HepG2 (cell line): ENCODE results near the gene EGR4. TPM values are rescaled to one million over a fixed set of nuclear protein-coding genes. Genes with fewer than 3 reads are reported as not detected.
A peak's percentile ranks its signal among the peaks of the same experiment; 100 is the strongest.

Experiments used
- ATAC-seq: fragments of 200-7000 bp; cut with Tn5 transposase; 3 replicates; pipeline ENCODE4 v1.9.1; 2020; ENCODE audit warnings: mild to moderate bottlenecking, moderate library complexity
- BruUV-seq: library from RNA; stranded (reverse); fragments of 400-500 nt; replicated peaks from 2 replicates; lab custom pipeline; 2021; lab: Mats Ljungman, UMichigan
- CTCF ChIA-PET: fragments of 300-600 bp; formaldehyde crosslinking; extraction: SDS; loops from one replicate; lab custom pipeline; 2021; ENCODE audit warnings: low total read pairs, inconsistent platforms, low intra/inter-chr PET ratio; lab: Yijun Ruan, JAX
- POLR2A ChIA-PET: fragments of 350-600 bp; sonication (Branson Sonifier 250); formaldehyde crosslinking; loops from one replicate; lab custom pipeline; 2020; ENCODE audit warnings: antibody characterized with exemption, inconsistent platforms; lab: Yijun Ruan, JAX
- DNase-seq: peaks from one replicate; pipeline ENCODE4 v3.0.0-alpha.2; 2015; ENCODE audit warnings: low spot score
- FAIRE-seq: peaks from 3 replicates; lab custom pipeline; 2011; peaks lifted over from hg19 to GRCh38; lab: Jason Lieb, UNC
- H2AFZ ChIP-seq: one replicate; pipeline ENCODE4 v1.6.1; 2011; ENCODE audit warnings: low read length, inconsistent platforms
- H3K27ac ChIP-seq: fragments of 300-600 bp; 3 replicates; pipeline ENCODE4 v1.8.0; 2011; ENCODE audit warnings: mixed run types, mild to moderate bottlenecking, mixed read lengths, low read length, inconsistent platforms; ENCODE audit not compliant: insufficient read depth; ENCODE audit errors: extremely low read length
- H3K27me3 ChIP-seq, 2 experiments: fragments of 200-600 bp in 1 of 2; 2 replicates in 1 of 2; 3 replicates in 1 of 2; pipeline versions ENCODE4 v1.6.0 to v1.8.0; 2011; ENCODE audit warnings: low read length in 2 of 2, mild to moderate bottlenecking in 2 of 2, moderate library complexity in 2 of 2, inconsistent platforms in 1 of 2; ENCODE audit not compliant: insufficient read depth in 2 of 2, control insufficient read depth in 1 of 2
- H3K36me3 ChIP-seq, 2 experiments: fragments of 200-600 bp in 1 of 2; replicated peaks in 1 of 2; 2 replicates in 1 of 2; 3 replicates in 1 of 2; pipeline versions ENCODE4 v1.5.1 to v1.8.0; 2011; ENCODE audit warnings: low read length in 2 of 2, inconsistent platforms in 1 of 2; ENCODE audit not compliant: insufficient read depth in 2 of 2, control insufficient read depth in 1 of 2
- H3K4me1 ChIP-seq: 2 replicates; pipeline ENCODE4 v1.5.1; 2012; ENCODE audit warnings: low read length, inconsistent platforms; ENCODE audit not compliant: insufficient read depth
- H3K4me2 ChIP-seq: 2 replicates; pipeline ENCODE4 v1.6.0; 2011; ENCODE audit warnings: low read depth, low read length, inconsistent platforms
- H3K4me3 ChIP-seq, 3 experiments: fragments of 200-600 bp in 1 of 3; sonication (generic), shearing (Covaris generic) in 1 of 3; replicated peaks in 1 of 3; 2 replicates each; pipeline ENCODE4 v1.5.1; 2011 to 2016; ENCODE audit warnings: low read length in 3 of 3, inconsistent platforms in 2 of 3, low read depth in 2 of 3, mild to moderate bottlenecking in 2 of 3, control low read depth in 1 of 3, mixed read lengths in 1 of 3; ENCODE audit not compliant: insufficient read depth in 1 of 3
- H3K79me2 ChIP-seq: one replicate; pipeline ENCODE4 v1.6.1; 2011; ENCODE audit warnings: low read length, inconsistent platforms; ENCODE audit not compliant: insufficient read depth
- H3K9ac ChIP-seq: 2 replicates; pipeline ENCODE4 v1.6.0; 2011; ENCODE audit warnings: mild to moderate bottlenecking, low read depth, low read length, inconsistent platforms; ENCODE audit not compliant: insufficient read depth
- H3K9me3 ChIP-seq: 2 replicates; pipeline ENCODE4 v1.5.1; 2012; ENCODE audit warnings: mild to moderate bottlenecking, low read length
- H4K20me1 ChIP-seq: 2 replicates; pipeline ENCODE4 v1.6.0; 2011; ENCODE audit warnings: inconsistent platforms, mild to moderate bottlenecking, low read length, moderate library complexity; ENCODE audit not compliant: insufficient read depth
- EP300 ChIP-seq, 3 experiments: sonication (generic) in 1 of 3; formaldehyde crosslinking in 1 of 3; IDR thresholded peaks; 2 replicates each; pipeline versions ENCODE4 v1.5.1 to v1.6.1; 2011 to 2020; ENCODE audit warnings: low read depth in 2 of 3, low read length in 2 of 3, borderline replicate concordance in 1 of 3, improper control_type of control experiment in 1 of 3, mild to moderate bottlenecking in 1 of 3, missing genetic modification reagents in 1 of 3, moderate library complexity in 1 of 3
- JUND ChIP-seq: sonication (generic); formaldehyde crosslinking; IDR thresholded peaks from 2 replicates; pipeline ENCODE4 v1.8.0; 2022; ENCODE audit warnings: mild to moderate bottlenecking, missing genetic modification reagents
- MTF2 ChIP-seq: sonication (generic); formaldehyde crosslinking; IDR thresholded peaks from 2 replicates; pipeline ENCODE4 v1.5.0; 2020; ENCODE audit warnings: missing genetic modification reagents, borderline replicate concordance
- NR2C2 ChIP-seq: sonication (generic); formaldehyde crosslinking; IDR thresholded peaks from 2 replicates; pipeline ENCODE4 v1.4.0; 2020; ENCODE audit warnings: missing genetic modification reagents, mild to moderate bottlenecking, moderate library complexity, borderline replicate concordance
- SMARCE1 ChIP-seq: fragments of 450-650 bp; IDR thresholded peaks from 2 replicates; pipeline ENCODE4 v1.6.1; 2017; ENCODE audit warnings: borderline replicate concordance
- TEAD3 ChIP-seq: optimal IDR thresholded peaks from 2 replicates; pipeline ENCODE3; 2016; ENCODE audit warnings: borderline replicate concordance
- ZNF234 ChIP-seq: sonication (generic); formaldehyde crosslinking; conservative IDR thresholded peaks from 2 replicates; pipeline ENCODE4 v1.5.1; 2020; ENCODE audit warnings: mild to moderate bottlenecking, missing genetic modification reagents
- ZNF720 ChIP-seq: sonication (generic); formaldehyde crosslinking; IDR thresholded peaks from 2 replicates; pipeline ENCODE4 v1.4.0; 2020; ENCODE audit warnings: missing genetic modification reagents
- WGBS: methylation state at CpG from one replicate; pipeline ENCODE4 v1.1.6; 2017; ENCODE audit warnings: low lambda C conversion rate; 5-methylcytosine and 5-hydroxymethylcytosine counted together
- in situ Hi-C: cut with HindIII; loops from 2 replicates; pipeline ENCODE4 v1.10.0; 2017; ENCODE audit warnings: low pct_unique_long_range_greater_than_20kb; ENCODE audit not compliant: extremely low pct_ligation_motif_present
- intact Hi-C: fragments of 100-400 bp; cut with micrococcal nuclease; formaldehyde crosslinking; loops from one replicate; pipeline ENCODE4 v1.10.0; 2022; ENCODE audit not compliant: unreplicated experiment
- polyA plus RNA-seq, 8 experiments: library from polyadenylated mRNA; depleted of rRNA in 3 of 8; stranded (reverse) in 7 of 8; unstranded in 1 of 8; fragments of >200 nt; fragmentation: Illumina TruSeq in 4 of 8; extraction: Trizol in 4 of 8; gene quantifications; 2 replicates each; pipeline versions ENCODE4 v1.2.1 to v1.2.3, GENCODE V29; 2011 to 2016; ENCODE audit warnings: low read depth in 4 of 8, missing spikeins in 1 of 8, mixed read lengths in 1 of 8; ENCODE audit not compliant: insufficient read depth in 1 of 8
- total RNA-seq, 5 experiments: library from RNA; depleted of rRNA; stranded (reverse); fragments of >200 nt; fragmentation: Illumina TruSeq; extraction: Trizol; gene quantifications; 2 replicates each; pipeline ENCODE4 v1.2.3, GENCODE V29; 2016; ENCODE audit warnings: low read depth in 1 of 5
- TF ChIP-seq, protein P1 (sequence below): fragments of 450-650 bp; IDR thresholded peaks from 2 replicates; pipeline ENCODE4 v1.6.1; 2016
- TF ChIP-seq, protein P2 (sequence below): sonication (generic); formaldehyde crosslinking; IDR thresholded peaks from 2 replicates; pipeline ENCODE4 v1.4.0; 2020; ENCODE audit warnings: mild to moderate bottlenecking, missing genetic modification reagents
- TF ChIP-seq, protein P3 (sequence below): IDR thresholded peaks from 2 replicates; pipeline ENCODE4 v1.6.1; 2018; ENCODE audit warnings: missing genetic modification reagents, mild to moderate bottlenecking, missing compliant biosample characterization

Gene EGR4
- total and polyA plus RNA-seq, 2 of the 13 experiments (the other 11 are each of a cell fraction or from before 2014, with no cell fraction given), result not detected

DNA sequence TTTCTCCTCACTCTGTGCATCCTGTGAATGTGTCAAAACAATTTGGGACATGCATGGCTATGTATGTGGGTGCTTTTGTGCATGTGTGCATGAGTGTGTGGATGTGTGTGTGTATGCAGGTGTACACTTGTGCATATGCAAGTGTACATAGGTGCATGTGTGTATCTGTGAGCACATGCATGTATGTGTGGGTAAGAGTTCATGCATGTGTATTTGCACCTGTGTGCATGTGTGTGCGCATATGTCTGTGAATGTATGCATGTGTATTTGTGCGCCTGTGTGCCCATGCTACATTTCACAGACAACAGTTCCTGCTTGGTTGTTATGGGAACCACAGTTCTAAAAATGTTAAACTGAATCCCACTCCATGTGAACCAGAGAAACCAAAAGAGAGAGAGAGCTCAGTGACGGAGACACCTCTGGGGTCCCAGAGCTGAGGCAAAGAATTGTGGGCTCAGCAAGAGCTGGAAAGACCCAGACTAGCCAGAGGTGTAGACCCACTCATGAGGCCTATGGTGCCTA is 7.2 kb downstream of the EGR4 start:
- no peak overlapping the region for H2AFZ ChIP-seq
- 91% methylated on average over 3 of the region's 3 CpGs for WGBS
- TF ChIP-seq, protein P1, sequence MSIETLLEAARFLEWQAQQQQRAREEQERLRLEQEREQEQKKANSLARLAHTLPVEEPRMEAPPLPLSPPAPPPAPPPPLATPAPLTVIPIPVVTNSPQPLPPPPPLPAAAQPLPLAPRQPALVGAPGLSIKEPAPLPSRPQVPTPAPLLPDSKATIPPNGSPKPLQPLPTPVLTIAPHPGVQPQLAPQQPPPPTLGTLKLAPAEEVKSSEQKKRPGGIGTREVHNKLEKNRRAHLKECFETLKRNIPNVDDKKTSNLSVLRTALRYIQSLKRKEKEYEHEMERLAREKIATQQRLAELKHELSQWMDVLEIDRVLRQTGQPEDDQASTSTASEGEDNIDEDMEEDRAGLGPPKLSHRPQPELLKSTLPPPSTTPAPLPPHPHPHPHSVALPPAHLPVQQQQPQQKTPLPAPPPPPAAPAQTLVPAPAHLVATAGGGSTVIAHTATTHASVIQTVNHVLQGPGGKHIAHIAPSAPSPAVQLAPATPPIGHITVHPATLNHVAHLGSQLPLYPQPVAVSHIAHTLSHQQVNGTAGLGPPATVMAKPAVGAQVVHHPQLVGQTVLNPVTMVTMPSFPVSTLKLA, result peak; percentile 91
- TF ChIP-seq EP300 (IDR thresholded peaks at IDR 0.05; ENCODE audit: low read depth in 2 of 2, low read length in 2 of 2), result no peak
- TF ChIP-seq EP300 (CRISPR knock-in tag; IDR thresholded peaks at IDR 0.05; ENCODE audit: borderline replicate concordance), result no peak
- POLR2A ChIA-PET, result no interaction called here
- peaks cover 0 to 7% of the 10 kb centered on the region in 2 experiments; a peak in 2 of 5 replicates for H3K27me3 ChIP-seq
- H3K27ac ChIP-seq, result no peak overlapping the region
- BruUV-seq, result no TSS peak
- H4K20me1 ChIP-seq, result peaks cover 2% of the 10 kb centered on the region; the same call in 1 of the 2 replicates
- H3K79me2 ChIP-seq, result peaks cover 6% of the 10 kb centered on the region
- in situ Hi-C loops, result no loop called here
- FAIRE-seq, result no peak
- no peaks in the 10 kb centered on the region for H3K36me3 ChIP-seq
- H3K4me1 ChIP-seq, result peaks cover 25% of the 10 kb centered on the region
- DNase-seq, result no peak
- H3K9me3 ChIP-seq, result no peaks in the 10 kb centered on the region
- H3K4me2 ChIP-seq, result no peak overlapping the region
- intact Hi-C loops, result no loop called here
- no peak overlapping the region for H3K4me3 ChIP-seq
- H3K9ac ChIP-seq, result no peak overlapping the region
- no peak for ATAC-seq
- CTCF ChIA-PET, result no interaction called here

DNA sequence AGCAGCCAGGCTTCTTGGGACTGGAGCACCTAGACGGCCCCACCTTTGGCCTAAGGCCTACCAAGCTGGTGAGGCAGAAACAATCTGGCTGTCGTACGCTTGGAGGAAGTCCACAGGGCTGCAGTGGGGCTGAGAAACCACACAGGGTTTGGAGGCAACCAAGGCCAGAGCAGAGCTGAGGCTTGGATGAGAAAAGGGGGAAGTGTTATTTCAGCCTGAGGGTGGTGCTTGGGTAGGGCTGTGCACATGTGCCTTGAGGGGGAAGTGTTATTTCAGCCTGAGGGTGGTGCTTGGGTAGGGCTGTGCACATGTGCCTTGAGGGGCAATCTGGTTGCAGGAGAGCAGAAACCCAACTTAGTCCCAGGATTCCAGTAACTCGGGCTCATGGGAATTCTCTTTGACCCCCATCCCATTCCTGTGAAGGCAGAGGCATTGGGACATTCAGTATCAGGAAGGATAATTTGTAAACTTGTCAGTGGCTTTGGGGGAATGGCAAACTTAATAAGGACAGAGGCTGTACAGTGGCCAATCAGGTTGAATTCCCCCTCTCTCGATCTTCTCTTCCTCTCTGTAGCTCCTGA is 8.1 kb downstream of the EGR4 start:
- Histone ChIP-seq H3K9me3 (no peaks in the 10 kb centered on the region), H3K4me3 (peak overlapping the region; percentile 61 to 87 (median 85)), H3K4me1 (peaks cover 25% of the 10 kb centered on the region), H3K79me2 (peaks cover 8% of the 10 kb centered on the region), H3K27ac (no peak overlapping the region), H4K20me1 (no peaks in the 10 kb centered on the region), H3K27me3 (no peaks in the 10 kb centered on the region; a peak in 1 of 5 replicates), H3K4me2 (peak overlapping the region; percentile 98), H3K36me3 (no peaks in the 10 kb centered on the region), H2AFZ (no peak overlapping the region), H3K9ac (no peak overlapping the region)
- ChIA-PET CTCF (no interaction called here), POLR2A (interaction anchor here (0.7 to 1.2 kb wide), 2 partner anchors 23 to 52 kb away, joined by 3 to 4 read pairs; partner anchors contain the start of genes CCT7 and PRADC1)
- peak; percentile 48 for FAIRE-seq
- in situ Hi-C loops, result no loop called here
- intact Hi-C loops, result no loop called here
- 35% methylated on average over 5 of the region's 5 CpGs for WGBS
- peak; percentile 20 for ATAC-seq
- no TSS peak for BruUV-seq
- DNase-seq, result no peak
- TF ChIP-seq TEAD3 (no peak), MTF2 (CRISPR knock-in tag) (0 out of 2 replicates have a peak, but pooled peaks have one; percentile 43), JUND (CRISPR knock-in tag) (no peak), NR2C2 (CRISPR knock-in tag) (no peak), SMARCE1 (no peak), ZNF720 (CRISPR knock-in tag) (no peak), ZNF234 (CRISPR knock-in tag) (no peak)
- TF ChIP-seq, protein P2, sequence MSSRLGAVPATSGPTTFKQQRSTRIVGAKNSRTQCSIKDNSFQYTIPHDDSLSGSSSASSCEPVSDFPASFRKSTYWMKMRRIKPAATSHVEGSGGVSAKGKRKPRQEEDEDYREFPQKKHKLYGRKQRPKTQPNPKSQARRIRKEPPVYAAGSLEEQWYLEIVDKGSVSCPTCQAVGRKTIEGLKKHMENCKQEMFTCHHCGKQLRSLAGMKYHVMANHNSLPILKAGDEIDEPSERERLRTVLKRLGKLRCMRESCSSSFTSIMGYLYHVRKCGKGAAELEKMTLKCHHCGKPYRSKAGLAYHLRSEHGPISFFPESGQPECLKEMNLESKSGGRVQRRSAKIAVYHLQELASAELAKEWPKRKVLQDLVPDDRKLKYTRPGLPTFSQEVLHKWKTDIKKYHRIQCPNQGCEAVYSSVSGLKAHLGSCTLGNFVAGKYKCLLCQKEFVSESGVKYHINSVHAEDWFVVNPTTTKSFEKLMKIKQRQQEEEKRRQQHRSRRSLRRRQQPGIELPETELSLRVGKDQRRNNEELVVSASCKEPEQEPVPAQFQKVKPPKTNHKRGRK (CRISPR knock-in tag), result no peak
- TF ChIP-seq, protein P3, sequence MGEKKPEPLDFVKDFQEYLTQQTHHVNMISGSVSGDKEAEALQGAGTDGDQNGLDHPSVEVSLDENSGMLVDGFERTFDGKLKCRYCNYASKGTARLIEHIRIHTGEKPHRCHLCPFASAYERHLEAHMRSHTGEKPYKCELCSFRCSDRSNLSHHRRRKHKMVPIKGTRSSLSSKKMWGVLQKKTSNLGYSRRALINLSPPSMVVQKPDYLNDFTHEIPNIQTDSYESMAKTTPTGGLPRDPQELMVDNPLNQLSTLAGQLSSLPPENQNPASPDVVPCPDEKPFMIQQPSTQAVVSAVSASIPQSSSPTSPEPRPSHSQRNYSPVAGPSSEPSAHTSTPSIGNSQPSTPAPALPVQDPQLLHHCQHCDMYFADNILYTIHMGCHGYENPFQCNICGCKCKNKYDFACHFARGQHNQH (CRISPR knock-in tag), result no peak
